ENCODE data around the gene ANKRD22.

The ANKRD22 gene

GRCh38 chr10:88835096-88835909 is 16.3 kb downstream of the ANKRD22 start:
- peak; percentile 87 to 89 for DNase-seq

GRCh38 chr10:88833723-88834122 is 17.9 kb downstream of the ANKRD22 start:
- DNase-seq, result no peak

- no peak for DNase-seq
These were observed 18.5 kb downstream of the ANKRD22 start for GRCh38 chr10:88833156-88833555.

- DNase-seq, result no peak
These were observed 19.3 kb downstream of the ANKRD22 start for GRCh38 chr10:88832376-88832775.

- DNase-seq, result peak; percentile 50 to 75
These were observed 19.9 kb downstream of the ANKRD22 start for GRCh38 chr10:88831709-88832108.

GRCh38 chr10:88830643-88831268 is 20.9 kb downstream of the ANKRD22 start:
- no peak for DNase-seq

GRCh38 chr10:88828310-88828709 is 23.3 kb downstream of the ANKRD22 start:
- no peak for DNase-seq

- DNase-seq, result no peak
These were observed 24.0 kb downstream of the ANKRD22 start for GRCh38 chr10:88827671-88828070.

- DNase-seq, result no peak
These were observed 25.3 kb downstream of the ANKRD22 start for GRCh38 chr10:88826388-88826787.

- no peak for DNase-seq
These were observed 30.8 kb downstream of the ANKRD22 start for GRCh38 chr10:88820748-88821401.

- DNase-seq, result no peak
These were observed 32.4 kb downstream of the ANKRD22 start for GRCh38 chr10:88819290-88819689.

- DNase-seq, result no peak
These were observed 38.4 kb downstream of the ANKRD22 start for GRCh38 chr10:88813200-88813599.

GRCh38 chr10:88810196-88810961 is 41.3 kb downstream of the ANKRD22 start:
- peak; percentile 39 to 67 for DNase-seq

GRCh38 chr10:88809621-88810020 is 42.0 kb downstream of the ANKRD22 start:
- no peak for DNase-seq

- no peak for DNase-seq
These were observed 45.7 kb downstream of the ANKRD22 start for GRCh38 chr10:88805924-88806323.

GRCh38 chr10:88805361-88805760 is 46.3 kb downstream of the ANKRD22 start:
- DNase-seq, result no peak

GRCh38 chr10:88804083-88804812 is 47.4 kb downstream of the ANKRD22 start:
- no peak for DNase-seq

- no peak for DNase-seq
These were observed 48.0 kb downstream of the ANKRD22 start for GRCh38 chr10:88803641-88804040.

GRCh38 chr10:88802523-88803285 is 48.9 kb downstream of the ANKRD22 start, which contains the start of gene LIPM:
LIPM (plus strand) TSS chr10:88802730; CDS start chr10:88802897, 167 bp downstream.
- DNase-seq, result no peak

GRCh38 chr10:88800152-88801125 is 51.2 kb downstream of the ANKRD22 start:
- DNase-seq, result no peak

Data from CD4-positive, alpha-beta T cell treated with Interleukin-4 for 1 hour (primary cell).